Breast epithelium (tissue), 3 donors: ENCODE data around the gene SMC4.

ENCODE experiments used
- POLR2A ChIP-seq: fragments of 450-650 bp; IDR thresholded peaks from one replicate; pipeline ENCODE4 v1.6.1; 2016; ENCODE audit warnings: antibody characterized with exemption, mild to moderate bottlenecking, moderate library complexity
- TF ChIP-seq, protein P1 (sequence below), 3 donors: fragments of 450-650 bp; IDR thresholded peaks; one replicate each; pipeline ENCODE4 v1.5.1; 2016 to 2017; ENCODE audit warnings: antibody characterized with exemption in 3 of 3, mild to moderate bottlenecking in 3 of 3, moderate library complexity in 3 of 3

DNA sequence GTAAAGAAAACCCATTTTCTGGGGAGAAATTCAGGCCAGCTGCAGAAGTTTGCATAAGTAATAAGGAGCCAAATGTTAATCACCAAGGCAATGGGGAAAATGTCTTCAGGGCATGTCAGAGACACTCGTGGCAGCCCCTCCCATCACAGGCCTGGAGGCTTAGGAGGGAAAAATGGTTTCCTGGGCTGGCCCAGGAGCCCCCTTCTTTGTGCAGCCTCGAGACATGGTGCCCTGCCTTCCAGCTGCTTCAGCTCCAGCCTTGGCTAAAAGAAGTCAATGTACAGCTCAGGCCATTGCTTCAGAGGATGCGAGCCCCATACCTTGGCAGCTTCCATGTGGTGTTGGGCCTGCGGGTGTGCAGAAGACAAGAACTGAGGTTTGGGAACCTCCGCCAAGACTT, 70.7 kb downstream of the SMC4 start:
- TF ChIP-seq, protein P1, sequence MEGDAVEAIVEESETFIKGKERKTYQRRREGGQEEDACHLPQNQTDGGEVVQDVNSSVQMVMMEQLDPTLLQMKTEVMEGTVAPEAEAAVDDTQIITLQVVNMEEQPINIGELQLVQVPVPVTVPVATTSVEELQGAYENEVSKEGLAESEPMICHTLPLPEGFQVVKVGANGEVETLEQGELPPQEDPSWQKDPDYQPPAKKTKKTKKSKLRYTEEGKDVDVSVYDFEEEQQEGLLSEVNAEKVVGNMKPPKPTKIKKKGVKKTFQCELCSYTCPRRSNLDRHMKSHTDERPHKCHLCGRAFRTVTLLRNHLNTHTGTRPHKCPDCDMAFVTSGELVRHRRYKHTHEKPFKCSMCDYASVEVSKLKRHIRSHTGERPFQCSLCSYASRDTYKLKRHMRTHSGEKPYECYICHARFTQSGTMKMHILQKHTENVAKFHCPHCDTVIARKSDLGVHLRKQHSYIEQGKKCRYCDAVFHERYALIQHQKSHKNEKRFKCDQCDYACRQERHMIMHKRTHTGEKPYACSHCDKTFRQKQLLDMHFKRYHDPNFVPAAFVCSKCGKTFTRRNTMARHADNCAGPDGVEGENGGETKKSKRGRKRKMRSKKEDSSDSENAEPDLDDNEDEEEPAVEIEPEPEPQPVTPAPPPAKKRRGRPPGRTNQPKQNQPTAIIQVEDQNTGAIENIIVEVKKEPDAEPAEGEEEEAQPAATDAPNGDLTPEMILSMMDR (IDR thresholded peaks at IDR 0.05), result no peak
- no peak for TF ChIP-seq POLR2A
